GM19452 (cell line): Measurements from ENCODE around the gene MSH4.
"Not testable (repeated sequence)": the region's sequence is repeated elsewhere in the genome, so short reads cannot be mapped to it uniquely, and the experiment has no call there.

ENCODE experiments used
- ATAC-seq: cut with Tn5 transposase; IDR thresholded peaks from one replicate; pipeline ENCODE4 v1.9.1; 2021; ENCODE audit not compliant: unreplicated experiment

Gene MSH4

DNA sequence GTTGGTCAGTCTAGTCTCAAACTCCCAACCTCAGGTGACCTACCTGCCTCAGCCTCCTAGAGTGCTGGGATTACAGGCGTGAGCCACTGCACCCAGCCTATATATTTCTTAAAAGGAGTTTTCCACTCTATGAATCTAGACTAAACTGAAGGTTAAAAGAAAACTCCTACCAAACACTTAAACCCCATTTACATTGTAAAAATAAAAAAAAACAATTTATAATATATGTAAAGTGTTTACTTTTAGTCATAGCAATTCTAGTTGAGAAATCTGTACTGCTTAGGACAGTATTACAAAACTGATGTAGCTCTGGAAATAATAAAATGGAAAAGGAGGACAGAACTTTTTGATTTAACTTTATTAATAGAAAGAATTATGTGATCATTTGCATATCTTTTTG, 126.0 kb downstream of the MSH4 start:
- no peak for ATAC-seq

DNA sequence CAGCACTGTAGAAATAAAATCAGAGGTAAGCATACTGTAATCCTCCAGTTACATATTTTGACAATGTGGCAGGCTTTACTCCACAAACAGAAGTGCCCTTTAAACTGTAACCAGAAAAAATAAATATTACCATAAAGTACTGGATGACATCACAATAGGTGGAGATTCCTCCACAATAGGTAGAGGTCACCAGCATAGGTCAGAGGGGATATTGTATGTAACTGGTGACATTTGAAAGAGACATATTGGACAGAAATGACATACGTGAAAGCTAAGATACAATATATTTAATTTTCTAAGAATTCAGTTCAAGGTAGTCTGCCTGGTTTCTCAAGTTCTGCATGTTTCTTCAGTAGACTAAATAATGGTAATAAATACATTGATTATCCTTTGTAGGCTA, 135.6 kb downstream of the MSH4 start, which contains the start of gene ASB17:
TSS of gene ASB17 (minus strand) at position 101 of the 400 bp plus-strand sequence. CDS start 113 bp downstream, outside the sequence.
- ATAC-seq, result no peak

DNA sequence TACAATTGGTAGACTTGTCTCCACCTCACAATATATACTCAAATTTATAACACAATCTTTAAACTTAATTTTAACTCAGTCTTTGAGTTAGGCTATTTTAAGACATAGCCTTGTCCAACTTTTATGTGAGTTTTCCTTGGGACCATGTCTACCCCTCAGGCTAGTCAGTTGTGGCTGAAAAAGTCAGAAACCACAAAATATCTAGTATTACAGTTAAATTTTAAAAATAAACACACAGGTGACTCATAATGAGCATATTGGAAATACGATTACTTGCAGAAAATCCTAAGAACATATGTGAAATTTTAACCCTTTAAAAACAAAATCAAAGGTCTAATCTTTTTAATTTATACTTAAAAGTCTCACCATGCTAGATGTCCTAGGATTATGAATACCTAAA, 140.4 kb downstream of the MSH4 start:
- no peak for ATAC-seq

DNA sequence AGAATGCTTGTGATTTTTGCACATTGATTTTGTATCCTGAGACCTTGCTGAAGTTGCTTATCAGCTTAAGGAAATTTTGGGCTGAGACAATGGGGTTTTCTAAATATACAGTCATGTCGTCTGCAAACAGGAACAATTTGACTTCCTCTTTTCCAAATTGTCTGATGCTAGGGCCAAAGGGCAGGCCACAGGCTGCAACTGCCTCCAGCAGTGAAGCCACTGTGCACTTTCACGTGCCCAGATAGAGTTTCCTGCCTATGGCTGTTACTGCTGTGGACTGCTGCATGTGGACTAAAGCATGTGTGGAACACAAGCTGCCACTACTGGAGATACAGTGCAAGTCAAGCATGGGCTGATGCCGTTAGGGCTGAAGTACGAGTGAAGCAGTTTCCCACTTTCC, 146.4 kb downstream of the MSH4 start:
- not testable (repeated sequence) for ATAC-seq

DNA sequence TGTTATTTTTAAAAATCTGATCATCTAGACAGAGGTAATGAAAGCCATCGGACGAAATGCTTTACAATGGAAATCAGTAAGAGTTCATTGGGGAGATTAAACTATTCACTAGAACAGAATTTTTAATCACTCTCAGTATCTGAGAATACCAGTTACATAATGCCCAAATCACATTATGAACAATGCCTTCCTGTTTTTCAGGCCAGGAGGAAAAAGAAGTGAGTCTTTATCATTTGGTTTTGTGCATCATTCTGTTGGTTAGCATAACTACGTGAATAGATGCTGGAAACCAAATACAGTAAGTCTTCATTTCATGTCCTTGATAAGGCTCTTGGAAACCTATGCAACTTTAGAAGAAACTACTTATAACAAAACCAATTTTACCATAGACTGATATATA, 153.5 kb downstream of the MSH4 start:
- no peak for ATAC-seq

DNA sequence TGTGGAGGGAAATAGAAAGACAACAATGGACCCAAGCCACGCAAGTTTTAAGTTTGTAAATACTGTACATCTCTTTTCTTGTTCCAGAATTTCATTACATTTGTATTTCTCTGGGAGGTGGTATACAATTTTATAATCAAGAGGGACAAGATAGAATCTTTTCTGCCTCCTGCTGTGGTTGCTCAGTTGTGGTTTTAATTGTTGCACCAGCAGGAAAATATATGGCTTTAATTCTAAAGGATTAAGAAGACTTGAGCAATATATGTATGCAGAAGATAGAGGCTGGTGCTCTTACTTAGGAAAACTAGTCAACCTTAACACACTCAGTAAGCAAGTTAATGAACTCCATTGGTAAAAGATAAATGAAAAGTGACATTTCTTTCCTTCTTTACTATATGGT, 155.3 kb downstream of the MSH4 start:
- ATAC-seq, result no peak

DNA sequence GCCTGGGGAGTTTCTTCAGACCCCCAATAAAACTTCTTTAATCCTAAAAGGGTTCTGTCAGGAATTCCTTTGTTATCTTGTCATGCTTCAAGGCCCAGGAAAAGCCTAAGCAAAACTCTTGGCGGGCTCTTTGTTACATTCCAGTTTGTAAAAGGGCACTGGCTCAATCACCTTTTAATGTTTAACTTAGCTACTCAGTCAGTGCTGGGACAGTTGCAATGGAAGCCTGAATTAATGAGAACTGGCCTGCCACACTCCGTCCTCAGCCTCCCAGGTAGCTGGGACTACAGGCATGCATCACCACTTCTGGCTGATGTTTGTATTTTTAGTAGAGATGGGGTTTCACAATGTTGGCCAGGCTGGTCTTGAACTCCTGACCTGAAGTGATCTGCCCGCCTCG, 156.8 kb downstream of the MSH4 start:
- ATAC-seq, result no peak

DNA sequence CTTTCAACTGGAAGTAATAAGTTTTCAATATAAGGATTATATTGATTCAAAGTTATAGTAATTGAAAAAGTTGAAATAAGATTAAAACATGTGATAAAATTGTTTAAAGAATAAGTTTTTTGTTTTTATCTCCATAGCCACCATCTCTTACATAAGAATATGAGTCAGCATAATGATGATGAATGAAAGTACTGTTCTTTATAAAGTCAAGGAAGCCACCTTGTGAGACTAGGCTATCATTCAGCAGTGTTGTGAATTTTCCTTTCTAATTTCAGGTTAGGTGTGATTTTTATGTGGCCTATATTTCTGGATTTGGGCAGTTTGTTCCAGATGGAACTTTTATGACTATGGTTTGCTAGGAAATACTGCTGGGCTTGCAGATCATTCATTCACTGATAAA, 157.9 kb downstream of the MSH4 start:
- ATAC-seq, result no peak
